GM21423 (cell line): ENCODE results near the gene LRMDA.
"Not testable (repeated sequence)": the region's sequence is repeated elsewhere in the genome, so short reads cannot be mapped to it uniquely, and the experiment has no call there.

Source experiments
- ATAC-seq: cut with Tn5 transposase; IDR thresholded peaks from one replicate; pipeline ENCODE4 v1.9.1; 2021; ENCODE audit warnings: mild to moderate bottlenecking, moderate library complexity; ENCODE audit not compliant: unreplicated experiment

LRMDA gene

GRCh38 chr10:76052682-76053503 is 621.5 kb downstream of the LRMDA start:
- no peak for ATAC-seq

DNA sequence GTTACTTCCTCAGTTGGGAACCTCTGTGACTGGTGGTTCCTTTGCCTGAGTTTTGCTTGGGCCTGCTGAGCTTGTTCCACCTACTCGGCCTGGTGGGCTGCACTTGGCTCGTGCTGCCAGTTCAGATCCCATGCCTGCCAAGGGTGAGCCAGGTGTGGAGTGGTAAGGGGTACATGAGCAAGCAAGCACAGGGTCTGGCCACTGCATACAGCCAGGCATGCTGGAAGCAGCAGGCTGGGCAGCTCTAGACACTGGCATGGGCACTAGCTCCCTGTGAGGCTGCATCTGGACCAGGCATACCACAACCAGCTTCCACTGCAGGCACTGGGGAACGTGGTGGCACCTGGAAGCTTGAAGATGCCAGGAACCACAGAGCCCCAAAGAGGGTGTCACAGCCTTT is 624.0 kb downstream of the LRMDA start:
- ATAC-seq, result no peak

GRCh38 chr10:76055963-76056362 is 624.5 kb downstream of the LRMDA start:
- no peak for ATAC-seq

GRCh38 chr10:76060993-76061392 is 629.6 kb downstream of the LRMDA start:
- not testable (repeated sequence) for ATAC-seq

DNA sequence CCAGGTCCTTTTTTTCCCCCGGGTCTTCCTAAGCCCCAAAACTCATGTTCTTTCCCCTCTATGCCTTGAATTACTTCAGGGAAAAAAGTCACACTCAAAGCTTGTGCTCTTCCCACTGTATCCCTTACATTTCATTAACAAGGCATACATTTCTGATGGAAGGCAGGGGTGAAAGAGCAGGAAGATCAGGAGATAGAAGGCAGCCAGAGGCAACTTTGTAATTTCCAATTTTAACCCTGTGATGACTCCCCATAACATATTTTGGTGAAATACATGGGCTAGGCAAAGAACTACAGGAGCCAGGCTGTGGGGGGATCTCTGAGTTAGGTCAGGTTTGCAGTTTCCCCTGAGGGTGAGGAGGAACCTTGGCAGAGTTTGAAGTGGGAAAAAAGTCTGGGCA is 635.0 kb downstream of the LRMDA start:
- ATAC-seq, result no peak

- ATAC-seq, result no peak
Measured at GRCh38 chr10:76067447-76067846, 636.0 kb downstream of the LRMDA start.

GRCh38 chr10:76068856-76069255 is 637.4 kb downstream of the LRMDA start:
- no peak for ATAC-seq

DNA sequence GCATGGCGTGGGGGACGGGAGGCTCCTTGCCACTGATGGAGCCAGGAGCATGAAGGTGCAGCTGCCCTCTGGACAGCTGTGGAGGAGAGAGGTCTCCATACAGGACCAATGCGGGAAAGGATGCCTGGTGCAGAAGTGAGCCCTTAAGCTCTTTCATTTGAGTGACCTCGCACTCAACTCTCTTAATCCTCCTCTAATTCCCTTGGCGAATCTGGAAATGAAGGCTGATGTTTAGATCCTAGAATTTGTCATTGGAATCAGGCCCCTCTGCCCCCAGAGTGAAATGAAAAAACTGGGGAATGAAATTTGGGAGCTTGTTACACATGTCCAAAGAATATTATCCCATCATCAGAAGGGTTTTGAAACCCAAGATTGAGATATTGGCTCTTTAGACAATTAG is 639.5 kb downstream of the LRMDA start:
- ATAC-seq, result no peak

- ATAC-seq, result no peak
Measured at GRCh38 chr10:76071653-76072365, 640.4 kb downstream of the LRMDA start.

GRCh38 chr10:76072384-76072783 is 641.0 kb downstream of the LRMDA start:
- ATAC-seq, result no peak

DNA sequence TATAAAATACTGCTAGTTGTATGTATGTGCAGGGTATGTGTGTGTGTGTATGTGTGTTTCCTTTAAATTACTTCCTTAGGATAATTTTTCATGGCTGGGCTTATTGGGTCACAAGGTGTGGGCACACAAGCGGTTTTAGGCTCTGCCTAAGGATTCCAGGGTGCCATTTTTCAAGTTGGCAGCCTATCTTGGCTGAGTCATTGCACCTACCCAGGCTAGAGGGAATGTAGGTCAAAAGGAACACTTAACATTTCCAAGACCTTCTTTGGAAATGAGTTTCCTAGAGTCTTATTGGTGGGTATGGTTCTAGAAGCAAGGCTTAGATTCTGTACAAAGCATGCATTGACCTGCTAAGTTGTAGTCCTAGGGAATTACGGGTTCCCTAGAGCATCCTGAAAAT is 642.1 kb downstream of the LRMDA start:
- ATAC-seq, result no peak

GRCh38 chr10:76074659-76075058 is 643.2 kb downstream of the LRMDA start:
- no peak for ATAC-seq

DNA sequence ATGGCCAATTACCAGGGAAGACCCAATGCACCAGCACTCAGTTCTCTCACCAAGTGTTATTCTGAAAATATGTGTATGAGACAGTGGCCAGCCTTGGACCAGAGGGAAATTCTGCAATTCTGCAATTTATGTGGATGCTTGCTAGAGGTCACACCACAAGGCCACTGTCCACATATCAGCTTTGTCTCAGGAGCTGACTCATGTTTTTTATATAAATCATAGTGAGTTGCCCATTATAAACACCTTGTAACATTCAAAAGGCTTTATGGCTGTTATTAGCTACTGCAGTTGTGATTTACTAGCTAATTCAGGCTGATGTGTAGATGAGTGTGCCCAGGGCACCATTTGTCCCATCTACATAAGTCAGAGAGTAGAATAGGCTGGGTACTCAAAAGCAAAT is 649.0 kb downstream of the LRMDA start:
- ATAC-seq, result no peak

- ATAC-seq, result no peak
Measured at GRCh38 chr10:76080991-76081390, 649.6 kb downstream of the LRMDA start.

DNA sequence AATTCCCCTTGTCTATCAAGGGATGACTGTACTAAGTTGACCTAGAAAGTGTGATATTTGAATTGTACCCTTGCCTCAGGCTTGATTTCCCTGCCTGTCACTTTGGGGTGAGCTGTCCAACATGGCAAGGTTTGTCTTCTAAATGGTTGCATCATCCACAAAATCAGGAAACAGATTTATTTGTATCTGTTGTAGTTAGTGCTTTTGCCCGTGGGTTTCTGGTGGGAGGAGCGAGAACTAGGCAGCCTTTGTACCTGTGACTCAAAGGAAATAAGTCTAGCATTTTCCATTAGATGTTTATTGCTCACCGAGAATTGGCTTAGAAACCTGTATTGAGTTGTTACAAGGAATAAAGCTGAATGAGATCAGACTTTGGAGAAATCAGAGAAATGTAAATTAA is 650.8 kb downstream of the LRMDA start:
- no peak for ATAC-seq

DNA sequence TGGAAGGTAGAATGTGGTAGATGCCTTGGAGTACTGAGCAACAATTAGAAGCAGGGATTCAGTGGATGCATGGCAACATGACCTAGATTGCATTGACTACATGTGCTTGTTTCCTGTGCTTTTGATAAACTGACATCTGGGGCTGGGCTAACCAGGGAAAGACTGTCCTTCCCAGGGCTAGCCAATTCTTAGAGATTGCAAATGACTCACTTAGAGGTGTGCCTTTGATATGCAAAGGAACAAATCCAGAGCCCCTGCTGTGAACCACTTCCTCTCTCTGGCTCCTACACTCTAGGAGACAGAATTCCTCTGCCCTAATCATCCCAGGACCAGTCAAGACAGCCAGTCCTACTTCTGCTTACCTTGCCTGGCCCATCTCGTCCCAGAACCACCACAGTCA is 651.5 kb downstream of the LRMDA start:
- ATAC-seq, result no peak

DNA sequence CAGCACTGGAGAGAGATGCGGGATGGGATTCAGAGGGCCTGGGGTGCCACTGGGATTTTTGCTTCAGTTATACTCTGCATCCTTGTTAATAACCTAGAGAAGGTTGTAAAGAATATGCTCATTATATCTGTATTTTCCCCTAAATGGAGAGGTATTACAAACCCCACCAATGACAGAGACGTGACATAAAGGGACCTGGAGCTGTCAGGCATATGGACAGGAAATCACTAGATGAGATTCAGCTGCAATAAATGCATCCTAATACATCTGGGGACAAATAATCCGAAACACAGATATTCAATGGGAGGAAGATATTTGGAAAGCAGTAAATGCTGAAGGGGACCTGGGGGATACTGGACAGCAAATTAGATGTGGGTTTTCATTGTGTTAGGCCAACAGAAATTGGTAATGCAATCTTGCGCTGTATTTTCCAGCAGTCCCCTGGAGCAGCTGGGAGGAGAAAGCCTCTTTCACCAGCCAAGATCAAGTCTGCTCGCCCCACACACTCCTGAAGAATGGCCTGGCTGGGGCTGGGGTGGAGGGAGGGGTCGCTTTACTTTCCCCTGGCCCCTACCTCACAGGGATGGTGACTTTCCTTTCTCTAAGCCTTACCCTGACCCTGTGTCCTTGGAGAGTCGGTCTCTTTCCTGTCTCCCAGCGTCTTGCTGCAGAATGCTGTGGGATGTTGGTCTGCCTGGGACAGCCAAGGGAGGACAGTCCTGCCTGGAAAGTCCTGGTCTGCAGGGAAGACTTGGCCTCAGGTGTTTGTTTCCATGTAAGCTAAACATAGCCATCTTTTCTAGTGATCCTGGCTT is 653.8 kb downstream of the LRMDA start:
- ATAC-seq, result no peak

GRCh38 chr10:76085817-76086167 is 654.4 kb downstream of the LRMDA start:
- ATAC-seq, result no peak

- no peak for ATAC-seq
Measured at GRCh38 chr10:76086170-76086760, 654.8 kb downstream of the LRMDA start.

DNA sequence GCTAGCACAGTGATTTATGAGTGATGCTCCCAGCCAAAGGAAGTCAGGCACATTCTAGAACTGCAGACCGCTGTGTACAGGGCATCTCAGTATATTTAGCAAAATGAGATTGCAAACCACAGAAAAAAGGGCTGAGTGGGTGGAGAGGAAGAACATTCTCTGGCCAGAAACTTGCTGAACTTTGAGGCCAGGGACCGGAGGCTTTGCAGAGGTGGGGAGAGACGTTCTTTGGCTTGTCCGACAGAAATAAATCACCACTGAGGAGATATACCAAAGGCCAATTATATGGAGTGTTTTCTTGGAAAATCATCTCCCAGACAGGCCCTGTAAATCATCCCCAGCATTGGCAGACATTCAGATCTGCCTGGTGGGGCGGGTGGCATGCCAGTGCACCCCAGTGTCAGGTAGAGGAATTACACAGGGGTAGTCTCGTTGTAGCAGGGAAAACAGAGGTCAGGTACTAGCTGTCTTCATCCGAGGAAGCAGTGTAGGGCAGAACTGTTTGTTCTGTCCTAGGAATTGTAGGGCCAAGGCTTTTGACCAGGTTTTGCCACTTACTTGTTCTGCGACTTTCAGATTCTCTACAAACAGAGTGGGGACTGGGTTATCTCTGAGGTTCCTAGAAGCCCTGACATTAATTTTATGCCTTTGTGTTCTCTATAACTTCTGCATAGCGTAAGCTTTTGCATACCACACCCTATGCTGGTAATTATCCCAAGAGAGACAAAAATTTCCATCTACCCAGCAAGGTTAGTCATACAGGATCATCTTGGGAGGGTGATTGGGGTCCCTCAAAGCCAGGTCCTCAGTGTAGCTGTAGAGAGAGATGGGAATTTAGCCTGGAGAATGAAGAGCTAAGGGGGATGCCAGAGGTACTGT is 655.6 kb downstream of the LRMDA start:
- ATAC-seq, result no peak
